NK-92 (cell line): ENCODE measurements around the gene PRPS2.

ENCODE experiments used
- DNase-seq: peaks from one replicate; lab custom pipeline; 2025; ENCODE audit not compliant: unreplicated experiment; lab: John Stamatoyannopoulos, UW

The PRPS2 gene

GRCh38 chrX:12791257-12792228 is at the start of gene PRPS2:
Gene PRPS2 (plus strand): TSS chrX:12791412. CDS start chrX:12791498, 86 bp downstream.
- DNase-seq: no peak

- no peak for DNase-seq
These were observed 49.8 kb upstream of the PRPS2 start for GRCh38 chrX:12741416-12741815.

- no peak for DNase-seq
These were observed 43.8 kb upstream of the PRPS2 start for GRCh38 chrX:12747433-12747832.

- DNase-seq: no peak
These were observed 39.3 kb upstream of the PRPS2 start for GRCh38 chrX:12751887-12752286.

- no peak for DNase-seq
These were observed 37.8 kb upstream of the PRPS2 start for GRCh38 chrX:12753366-12753765.

- no peak for DNase-seq
These were observed 32.9 kb upstream of the PRPS2 start for GRCh38 chrX:12758291-12758690.

- DNase-seq: no peak
These were observed 23.4 kb upstream of the PRPS2 start for GRCh38 chrX:12767856-12768255.

GRCh38 chrX:12768491-12768890 is 22.7 kb upstream of the PRPS2 start:
- DNase-seq: no peak

- no peak for DNase-seq
These were observed 20.8 kb upstream of the PRPS2 start for GRCh38 chrX:12770440-12770839.

GRCh38 chrX:12771445-12772069 is 19.7 kb upstream of the PRPS2 start:
- DNase-seq: no peak

- no peak for DNase-seq
These were observed 13.5 kb upstream of the PRPS2 start for GRCh38 chrX:12777670-12778069.

GRCh38 chrX:12779534-12779933 is 11.7 kb upstream of the PRPS2 start:
- no peak for DNase-seq

- no peak for DNase-seq
These were observed 2.6 kb upstream of the PRPS2 start for GRCh38 chrX:12788645-12789044.

GRCh38 chrX:12789976-12790375 is 1.2 kb upstream of the PRPS2 start:
- no peak for DNase-seq

- no peak for DNase-seq
These were observed 341 bp upstream of the PRPS2 start for GRCh38 chrX:12790885-12791256.

GRCh38 chrX:12792711-12793110 is 1.5 kb downstream of the PRPS2 start:
- DNase-seq: no peak

GRCh38 chrX:12794654-12795053 is 3.4 kb downstream of the PRPS2 start:
- no peak for DNase-seq

- no peak for DNase-seq
These were observed 7.4 kb downstream of the PRPS2 start for GRCh38 chrX:12798601-12799000.

GRCh38 chrX:12799118-12799517 is 7.9 kb downstream of the PRPS2 start:
- no peak for DNase-seq

GRCh38 chrX:12802741-12803140 is 11.5 kb downstream of the PRPS2 start:
- DNase-seq: no peak

GRCh38 chrX:12804655-12805054 is 13.4 kb downstream of the PRPS2 start:
- no peak for DNase-seq

- DNase-seq: no peak
These were observed 14.1 kb downstream of the PRPS2 start for GRCh38 chrX:12805333-12805732.
